HPDE6-E6E7 (cell line): ENCODE data around the gene KLF8.
"Not testable (repeated sequence)": the region's sequence is repeated elsewhere in the genome, so short reads cannot be mapped to it uniquely, and the experiment has no call there.

Experiments
- DNase-seq: peaks from one replicate; pipeline ENCODE4 v3.0.0; 2011; ENCODE audit warnings: missing footprints; ENCODE audit errors: extremely low spot score

The KLF8 gene

GRCh38 chrX:56232221-56233082, at the start of gene KLF8:
Gene KLF8 (plus strand): TSS chrX:56232356. CDS start chrX:56233335, 979 bp downstream.
- peak; percentile 33 for DNase-seq

- not testable (repeated sequence) for DNase-seq
Measured at GRCh38 chrX:56206945-56207344, 25.2 kb upstream of the KLF8 start.

DNA sequence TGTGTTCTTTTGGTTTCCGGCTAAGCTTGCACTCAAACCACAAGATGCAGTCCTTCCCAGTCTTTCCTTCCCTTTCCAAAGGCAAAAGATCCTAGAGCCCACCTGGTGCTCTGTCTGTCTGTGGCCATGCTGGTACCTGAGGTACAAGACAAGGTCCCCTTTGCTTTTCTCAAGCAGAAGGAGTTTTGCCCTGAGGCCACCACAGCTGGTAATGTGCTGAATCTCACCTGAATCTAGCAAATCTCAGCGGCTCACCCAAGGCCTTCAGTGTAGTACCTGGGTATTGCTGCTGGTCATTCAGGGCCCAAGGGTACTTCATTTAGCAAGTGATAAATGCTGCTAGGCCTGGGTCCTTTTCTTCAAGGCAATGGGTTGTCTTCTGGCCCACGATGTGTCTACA, 20.5 kb upstream of the KLF8 start:
- DNase-seq: no peak

GRCh38 chrX:56216332-56216731, 15.8 kb upstream of the KLF8 start:
- DNase-seq: no peak

GRCh38 chrX:56219700-56220099, 12.5 kb upstream of the KLF8 start:
- DNase-seq: no peak

DNA sequence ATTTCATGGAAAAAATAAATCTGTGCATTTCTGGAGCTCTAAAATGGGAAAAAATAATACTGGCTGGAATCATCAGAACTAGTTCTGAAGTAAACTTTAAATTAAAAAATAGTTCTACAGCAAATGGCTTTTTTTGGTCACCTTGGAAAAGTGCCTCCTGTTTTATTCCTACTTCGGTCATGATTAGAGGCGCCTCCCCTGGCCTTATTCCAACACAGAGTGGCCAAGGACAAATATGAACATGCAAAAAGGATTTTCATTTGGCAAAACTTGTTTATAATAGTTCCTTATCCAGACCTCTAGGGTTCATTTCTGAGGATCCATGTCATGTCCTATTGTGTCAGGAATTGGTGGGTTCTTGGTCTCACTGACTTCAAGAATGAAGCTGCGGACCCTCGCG, 11.1 kb upstream of the KLF8 start:
- no peak for DNase-seq

DNA sequence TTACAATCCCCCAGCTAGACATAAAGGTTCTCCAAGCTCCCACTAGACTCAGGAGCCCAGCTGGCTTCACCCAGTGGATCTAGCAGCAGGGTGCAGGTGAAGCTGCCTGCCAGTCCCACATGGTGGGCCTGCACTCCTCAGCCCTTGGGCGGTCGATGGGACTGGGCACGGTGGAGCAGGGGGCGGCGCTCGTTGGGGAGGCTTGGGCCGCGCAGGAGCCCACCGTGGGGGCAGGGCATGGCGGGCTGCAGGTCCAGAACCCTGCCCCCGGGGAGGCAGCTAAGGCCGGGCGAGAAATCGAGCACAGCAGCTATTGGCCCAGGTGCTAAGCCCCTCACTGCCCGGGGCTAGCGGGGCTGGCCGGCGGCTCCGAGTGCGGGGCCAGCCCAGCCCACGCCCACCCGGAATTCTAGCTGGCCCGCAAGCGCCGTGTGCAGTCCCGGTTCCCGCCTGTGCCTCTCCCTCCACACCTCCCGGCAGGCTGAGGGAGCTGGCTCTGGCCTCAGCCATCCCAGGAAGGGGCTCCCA, 9.6 kb upstream of the KLF8 start:
- no peak for DNase-seq

DNA sequence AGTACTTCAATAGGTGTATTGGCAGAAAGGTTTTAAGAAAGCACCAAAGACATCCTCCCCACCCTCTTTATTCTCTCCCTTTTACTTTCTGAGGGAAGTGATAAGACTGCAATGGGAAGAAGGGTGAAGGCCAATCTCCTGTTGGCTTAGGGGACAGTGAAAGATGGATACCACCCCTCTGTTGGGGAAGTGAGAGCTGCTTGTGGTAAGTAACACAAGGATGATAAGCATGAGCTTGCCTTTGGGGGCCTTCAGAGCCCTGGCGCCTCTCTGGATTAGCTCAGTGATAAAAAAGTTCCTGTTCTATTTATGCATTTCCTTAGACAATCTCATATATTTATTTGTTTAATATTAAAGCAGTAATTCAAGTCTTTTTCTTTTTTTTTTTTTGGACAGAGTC, 5.2 kb upstream of the KLF8 start:
- no peak for DNase-seq

DNA sequence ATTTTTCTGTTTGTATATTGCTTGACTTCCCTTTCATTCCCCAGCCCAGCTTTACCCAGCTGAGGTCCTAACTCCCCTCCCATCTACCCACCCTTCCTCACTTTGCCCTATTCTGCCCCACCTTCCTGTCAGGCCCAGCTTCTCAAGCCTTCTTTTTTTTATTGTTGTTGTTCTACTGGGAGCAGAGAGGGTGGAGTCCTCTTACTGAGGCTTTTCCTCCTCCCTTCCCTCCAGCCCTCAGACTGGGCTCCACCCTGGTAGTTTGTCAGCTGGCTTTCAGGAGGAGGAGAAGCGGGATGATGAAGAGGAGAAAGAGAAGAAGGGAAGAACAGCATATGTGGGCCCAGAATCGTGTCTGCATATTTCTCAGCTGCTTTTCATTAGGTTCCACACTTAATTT, 3.2 kb upstream of the KLF8 start:
- DNase-seq: no peak

GRCh38 chrX:56231537-56232090, 542 bp upstream of the KLF8 start:
- no peak for DNase-seq

DNA sequence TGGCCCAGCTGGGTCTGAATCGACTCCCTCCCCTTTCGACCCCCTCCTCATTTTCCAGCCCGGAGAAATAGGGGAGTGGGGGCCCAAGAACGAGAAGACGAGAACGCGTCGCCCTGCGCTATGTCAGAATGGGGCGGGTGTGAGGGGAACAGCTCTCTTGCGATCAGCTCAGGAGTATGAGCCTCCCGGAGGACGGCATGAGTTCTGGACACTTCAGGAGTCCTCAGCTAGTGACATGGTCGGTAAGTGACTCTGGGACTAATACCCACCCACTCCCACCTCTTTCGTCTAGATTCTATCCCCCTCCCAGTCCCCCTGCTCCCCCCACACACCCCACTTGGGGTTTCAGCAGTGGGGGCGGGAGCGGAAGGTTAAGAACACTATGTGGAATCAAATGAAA, 944 bp downstream of the KLF8 start:
- DNase-seq: no peak

DNA sequence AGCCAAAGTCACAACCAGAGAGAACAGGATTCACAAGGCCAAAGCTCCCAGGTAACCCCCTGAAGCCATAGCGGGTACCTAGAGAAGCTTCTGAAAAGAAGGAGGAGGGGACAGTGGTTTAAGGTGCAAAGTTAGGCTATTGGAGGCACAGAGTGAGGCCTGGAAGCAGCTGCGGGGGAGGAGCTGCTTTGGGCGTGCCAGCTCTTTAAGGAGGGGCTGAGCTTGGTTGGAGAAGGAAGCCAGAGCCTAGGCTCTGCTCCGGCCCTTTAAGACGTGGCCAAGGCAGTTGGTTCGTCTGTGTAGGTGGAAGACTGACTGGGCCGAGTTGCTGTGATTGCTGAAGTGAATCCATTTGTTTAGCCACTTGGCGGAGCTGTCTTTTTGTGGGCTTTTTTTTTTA, 1.5 kb downstream of the KLF8 start:
- no peak for DNase-seq

DNA sequence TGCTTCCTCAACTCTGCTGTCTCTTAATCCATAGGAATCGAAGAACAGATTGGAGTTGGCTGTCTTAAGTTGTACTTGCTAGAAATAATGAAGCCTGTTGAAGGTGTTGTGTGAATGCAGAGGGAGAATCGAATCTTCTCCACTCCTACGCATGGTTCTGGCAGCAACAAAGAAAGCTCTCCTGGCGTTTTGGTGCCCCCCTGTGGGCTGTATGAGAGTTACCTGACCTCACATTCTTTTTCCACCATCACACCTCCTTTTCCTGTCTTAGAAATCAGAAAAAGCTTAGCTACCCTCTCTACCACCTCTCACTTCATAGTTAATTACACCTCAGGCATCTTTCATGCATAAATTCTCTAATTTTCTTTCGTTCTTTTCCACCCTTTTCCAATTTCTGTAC, 16.3 kb downstream of the KLF8 start:
- DNase-seq: no peak

GRCh38 chrX:56253832-56254703, 21.9 kb downstream of the KLF8 start:
- DNase-seq: no peak

- no peak for DNase-seq
Measured at GRCh38 chrX:56268888-56269287, 36.7 kb downstream of the KLF8 start.

DNA sequence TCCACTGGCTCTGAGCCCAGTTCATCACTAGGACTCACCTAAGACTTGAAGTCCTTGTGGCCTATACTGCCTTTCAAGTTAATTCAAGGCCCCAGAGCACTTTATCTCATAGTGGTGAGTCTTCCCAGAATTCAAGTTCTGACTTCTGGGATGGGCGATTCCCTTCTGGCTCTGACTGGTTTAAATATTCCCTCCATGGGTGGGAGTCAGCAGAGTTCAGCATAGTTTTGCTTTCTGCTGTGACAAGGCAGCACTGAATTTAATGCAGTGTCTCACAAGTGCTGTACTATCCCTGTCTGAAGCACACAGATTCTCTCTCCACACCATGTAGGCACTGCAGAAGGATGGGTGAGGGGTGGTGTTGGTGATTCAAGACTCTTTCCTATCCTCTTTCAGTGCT, 46.5 kb downstream of the KLF8 start:
- DNase-seq: no peak

DNA sequence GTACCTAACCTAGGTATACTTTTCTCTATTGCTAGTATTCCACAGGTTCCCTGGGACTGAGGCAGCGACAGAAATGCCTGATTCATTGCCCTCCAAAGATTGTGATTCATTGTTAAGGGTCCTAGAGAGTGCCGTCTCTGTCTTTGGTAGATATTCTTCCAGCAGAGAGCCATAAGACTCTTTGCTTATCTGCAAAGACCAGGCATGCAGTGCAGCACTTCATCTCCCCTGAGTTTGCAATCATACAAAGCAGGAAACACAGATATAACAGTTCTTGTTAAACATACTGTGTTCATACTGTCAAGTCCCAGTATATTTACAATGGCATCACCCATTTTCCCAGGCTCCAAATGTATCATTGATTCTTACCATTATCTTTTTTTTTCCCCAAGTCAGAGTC, 47.7 kb downstream of the KLF8 start:
- no peak for DNase-seq

GRCh38 chrX:56281789-56282188, 49.6 kb downstream of the KLF8 start:
- no peak for DNase-seq

DNA sequence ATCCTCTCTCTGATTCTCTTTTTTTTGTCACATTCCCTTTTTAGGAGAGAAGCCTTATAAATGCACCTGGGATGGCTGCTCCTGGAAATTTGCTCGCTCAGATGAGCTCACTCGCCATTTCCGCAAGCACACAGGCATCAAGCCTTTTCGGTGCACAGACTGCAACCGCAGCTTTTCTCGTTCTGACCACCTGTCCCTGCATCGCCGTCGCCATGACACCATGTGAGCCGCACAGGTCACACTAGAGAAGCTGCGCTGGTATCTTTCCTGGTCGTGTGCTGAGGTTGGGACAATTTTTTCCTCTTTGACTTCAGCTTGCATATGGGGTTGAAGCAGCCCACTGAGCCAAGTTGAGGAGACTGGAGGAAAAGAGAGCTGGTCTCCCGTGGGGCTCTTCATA, 52.1 kb downstream of the KLF8 start:
- DNase-seq: no peak

DNA sequence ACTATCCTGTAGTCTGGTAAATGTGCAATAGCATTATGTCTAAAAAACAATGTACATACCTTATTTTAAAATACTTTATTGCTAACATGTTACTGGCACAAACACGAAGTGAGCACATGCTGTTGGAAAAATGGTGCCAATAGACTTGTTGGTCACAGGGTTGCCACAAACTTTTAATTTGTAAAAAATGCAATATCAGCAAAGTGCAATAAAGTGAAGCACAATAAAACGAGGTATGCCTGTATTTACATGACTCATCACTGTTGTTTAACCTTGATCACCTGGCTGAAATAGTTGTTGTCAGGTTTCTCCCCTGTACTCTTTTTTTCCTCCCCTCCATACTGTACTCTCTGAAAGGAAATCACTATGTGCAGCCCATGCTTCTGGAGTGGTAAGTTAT, 56.5 kb downstream of the KLF8 start:
- no peak for DNase-seq

DNA sequence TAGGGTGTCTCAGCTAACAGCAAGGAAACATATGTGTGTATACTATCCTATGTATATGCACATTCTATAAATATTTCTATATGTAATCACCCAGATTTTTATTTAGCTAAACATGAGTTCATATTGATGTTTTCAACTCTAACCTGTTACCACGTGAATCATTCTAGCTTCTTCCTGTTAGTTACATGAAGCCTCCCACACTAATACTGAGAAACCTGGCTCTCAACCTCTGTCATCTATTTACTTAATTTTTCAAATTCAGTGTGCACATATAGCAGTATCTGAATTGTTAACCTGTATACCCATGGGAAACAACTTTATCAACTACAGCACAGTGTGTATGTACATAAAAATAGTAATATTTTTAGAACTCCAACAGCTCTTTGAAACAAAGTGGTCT, 57.3 kb downstream of the KLF8 start:
- DNase-seq: no peak

- no peak for DNase-seq
Measured at GRCh38 chrX:56308726-56309125, 76.6 kb downstream of the KLF8 start.
